ENCODE measurements around the gene INTS14.

- TF ChIP-seq CTCF (IDR thresholded peaks at IDR 0.05; ENCODE audit: insufficient read depth, low read length): no peak
- no peak for TF ChIP-seq SPI1 (IDR thresholded peaks at IDR 0.05; ENCODE audit: borderline replicate concordance, low read depth)
- no peak for TF ChIP-seq REST (IDR thresholded peaks at IDR 0.05; ENCODE audit: insufficient replicate concordance, low read depth)
- no peak for TF ChIP-seq POLR2AphosphoS5 (IDR thresholded peaks at IDR 0.05; ENCODE audit: low read depth)
- TF ChIP-seq GABPA (IDR thresholded peaks at IDR 0.05; ENCODE audit: low read depth): no peak
Measured at GRCh38 chr15:65558336-65558735, 52.6 kb downstream of the INTS14 start.
